NCI-H345 treated with DMSO at 0.1 percent for 48 hours (cell line): ENCODE measurements around the gene ERCC6L2.

Source experiments
- DNase-seq: peaks from one replicate; lab custom pipeline; 2025; ENCODE audit not compliant: unreplicated experiment; lab: John Stamatoyannopoulos, UW

The ERCC6L2 gene

DNA sequence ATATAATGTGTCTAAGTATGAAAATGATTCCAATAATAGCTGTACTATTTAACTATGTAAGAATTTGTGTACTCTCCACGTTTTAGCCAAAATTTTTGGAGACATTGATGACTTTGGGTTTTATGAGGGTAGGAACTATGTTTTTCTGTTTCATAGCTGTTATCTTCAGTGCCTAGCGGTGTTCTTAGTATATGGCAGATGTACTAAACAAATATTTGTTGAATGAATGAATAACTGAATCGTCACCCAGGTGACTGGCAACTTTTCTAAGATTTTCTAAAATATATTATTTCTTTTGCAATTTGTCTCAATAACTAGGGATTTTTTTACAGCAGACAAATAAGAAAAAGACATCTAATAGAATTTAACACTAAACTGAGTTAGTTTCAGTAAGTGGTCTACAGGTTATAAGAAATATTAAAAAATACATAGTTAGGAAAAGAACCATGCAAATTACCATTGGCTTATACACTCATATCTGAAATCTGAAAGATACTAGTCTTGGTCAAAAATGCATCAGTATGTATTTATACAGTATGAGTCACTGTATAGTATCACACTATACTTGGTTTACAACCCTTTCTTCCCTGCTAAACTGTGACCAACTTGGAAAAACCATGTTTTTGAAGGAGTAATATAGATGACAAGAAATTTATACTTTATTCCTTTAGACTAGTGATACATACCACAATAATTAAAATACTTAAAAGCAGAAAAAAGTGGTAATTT is 10.5 kb upstream of the ERCC6L2 start:
- DNase-seq = no peak

DNA sequence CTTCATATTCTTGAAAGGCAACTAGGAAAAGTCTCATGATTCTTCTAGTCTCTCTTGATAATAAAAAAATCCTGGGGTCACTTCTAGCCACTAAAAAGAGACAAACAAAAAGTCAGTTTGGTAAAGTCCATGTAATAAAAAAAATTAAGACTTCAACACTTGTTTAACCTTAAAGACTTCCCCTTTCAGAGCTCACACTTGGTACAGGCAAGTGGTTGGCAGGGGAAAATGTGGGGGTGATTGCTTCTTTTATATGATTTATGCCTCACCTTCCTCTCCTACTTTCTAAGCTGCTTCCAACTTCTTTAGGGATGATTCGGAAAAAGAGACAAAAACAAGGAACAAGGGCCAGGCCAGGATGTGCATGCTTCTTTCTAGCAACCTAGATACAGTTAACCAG is 5.1 kb upstream of the ERCC6L2 start:
- DNase-seq = no peak

GRCh38 chr9:95870906-95871305 is 4.6 kb upstream of the ERCC6L2 start:
- no peak for DNase-seq

- DNase-seq = no peak
These were observed 1.0 kb upstream of the ERCC6L2 start for GRCh38 chr9:95874303-95874988.

DNA sequence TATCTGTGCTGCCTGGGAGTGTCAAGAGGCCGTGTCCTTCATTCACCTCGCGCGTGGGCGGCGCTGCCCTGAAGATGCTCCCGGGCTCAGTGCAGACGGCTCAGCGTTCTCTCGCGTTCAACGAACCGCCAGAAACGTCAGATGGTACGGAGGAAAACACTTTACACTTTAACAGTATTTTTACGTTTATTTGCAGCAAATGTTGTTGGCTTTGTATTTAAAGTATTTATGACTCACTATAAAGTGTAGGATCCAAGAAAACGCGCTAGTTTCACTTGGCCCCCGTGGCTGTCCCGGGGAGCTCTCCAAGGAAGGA is 544 bp upstream of the ERCC6L2 start:
- no peak for DNase-seq

GRCh38 chr9:95876138-95876444 is 600 bp downstream of the ERCC6L2 start:
- no peak for DNase-seq

DNA sequence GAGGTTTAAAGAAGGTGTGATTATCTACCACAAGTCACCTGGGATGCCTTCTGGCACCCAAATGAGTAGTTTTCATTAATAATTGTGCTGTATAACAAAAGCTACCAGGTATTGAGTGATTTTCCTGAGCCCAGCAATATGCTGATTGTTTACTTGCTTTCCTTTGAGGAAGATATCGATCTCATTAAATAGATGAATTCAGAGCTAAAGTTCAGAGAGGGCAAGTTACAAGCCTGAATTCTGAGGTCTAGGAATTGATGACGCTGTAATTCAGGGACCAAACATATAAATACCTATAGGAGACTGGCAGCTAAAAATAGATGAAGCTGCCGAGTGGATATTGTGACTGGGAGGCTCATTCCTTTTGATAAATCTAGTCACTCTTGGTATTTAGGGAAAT is 1.1 kb downstream of the ERCC6L2 start:
- DNase-seq = no peak

- DNase-seq = no peak
These were observed 2.5 kb downstream of the ERCC6L2 start for GRCh38 chr9:95877984-95878383.

GRCh38 chr9:95879591-95879990 is 4.1 kb downstream of the ERCC6L2 start:
- no peak for DNase-seq

- DNase-seq = no peak
These were observed 4.7 kb downstream of the ERCC6L2 start for GRCh38 chr9:95880021-95880690.

DNA sequence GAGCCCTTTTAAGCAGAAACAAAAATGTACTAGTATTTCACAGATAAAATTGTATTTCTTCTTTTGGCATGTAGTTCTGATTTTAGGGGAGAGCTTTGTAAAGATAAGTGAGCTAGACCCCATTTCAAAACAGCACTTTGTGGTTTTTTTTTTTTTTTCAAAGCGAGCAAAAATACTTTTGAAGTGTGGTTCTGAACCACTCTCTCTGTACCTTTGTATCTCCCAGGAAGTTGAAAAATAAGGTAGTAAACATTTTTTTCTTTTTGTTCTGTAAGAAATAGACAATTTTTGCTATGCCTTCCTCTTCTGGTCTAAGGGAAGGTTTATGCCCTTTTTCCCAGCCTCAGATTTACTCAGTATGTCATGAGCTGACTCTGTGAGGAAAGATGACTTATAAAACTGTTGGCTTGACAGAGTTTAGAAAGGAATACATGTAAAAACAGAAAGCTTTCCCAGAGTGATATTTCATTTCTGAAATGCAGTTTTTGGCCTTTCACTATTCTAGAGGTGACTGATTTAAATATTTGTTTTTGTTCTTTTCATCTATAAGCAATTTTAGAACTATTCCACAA is 12.5 kb downstream of the ERCC6L2 start:
- DNase-seq = no peak

DNA sequence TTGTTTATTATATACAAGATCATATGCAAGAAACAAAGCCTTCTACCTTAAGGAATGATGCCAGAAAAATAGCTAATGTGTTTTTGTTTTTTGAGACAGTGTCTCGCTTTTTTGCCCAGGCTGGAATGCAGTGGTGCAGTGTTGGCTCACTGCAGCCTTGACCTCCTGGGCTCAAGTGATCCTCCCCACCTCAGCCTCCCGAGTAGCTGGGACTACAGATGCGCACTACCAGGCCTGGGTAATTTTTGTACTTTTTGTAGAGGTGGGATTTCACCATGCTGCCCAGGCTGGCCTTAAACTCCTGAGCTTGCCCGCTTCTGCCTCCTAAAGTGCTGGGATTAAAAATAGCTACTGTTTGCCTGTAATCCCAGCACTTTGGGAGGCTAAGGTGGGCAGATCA is 15.1 kb downstream of the ERCC6L2 start:
- no peak for DNase-seq

DNA sequence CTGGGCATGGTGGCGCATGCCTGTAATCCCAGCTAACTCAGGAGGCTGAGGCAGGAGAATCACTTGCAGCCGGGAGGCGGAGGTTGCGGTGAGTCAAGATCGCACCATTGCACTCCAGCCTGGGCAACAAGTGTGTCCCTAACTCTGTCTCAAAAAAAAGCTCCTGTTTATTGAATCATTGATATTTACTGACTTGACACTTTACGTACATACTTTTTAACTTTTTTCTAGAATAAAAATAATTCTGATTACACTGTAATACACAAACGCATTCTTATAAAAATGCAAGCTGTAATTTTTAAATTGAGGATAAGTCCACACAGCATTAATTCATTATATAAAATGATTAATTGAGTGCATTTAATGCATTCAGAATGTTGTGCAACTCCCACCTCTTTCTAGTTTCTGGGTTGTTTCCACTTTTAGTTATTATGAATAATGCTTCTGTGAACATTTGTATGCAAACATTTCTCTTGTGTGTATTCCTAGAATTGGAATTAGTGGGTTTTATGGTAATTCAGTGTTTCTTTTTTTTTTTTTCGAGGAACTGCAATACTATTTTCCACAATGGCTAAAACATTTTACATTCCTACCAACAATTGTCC is 15.7 kb downstream of the ERCC6L2 start:
- DNase-seq = no peak

DNA sequence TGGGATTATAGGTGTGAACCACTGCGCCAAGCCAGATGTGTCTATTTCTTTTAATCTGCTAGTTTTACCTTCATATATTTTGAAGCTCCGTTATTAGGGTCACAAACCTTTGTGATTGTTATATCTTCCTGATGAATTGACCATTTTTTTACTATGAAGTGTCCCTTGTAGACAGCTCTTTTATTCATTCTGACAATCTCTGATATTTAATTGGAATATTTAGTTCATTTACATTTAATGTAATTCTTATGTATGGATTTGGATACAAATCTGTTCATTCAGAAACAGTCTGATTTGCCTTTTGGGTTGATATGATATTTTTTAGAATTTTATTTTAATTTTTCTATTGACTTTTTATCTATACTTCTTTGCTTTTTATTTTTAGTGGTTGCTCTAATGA is 17.2 kb downstream of the ERCC6L2 start:
- no peak for DNase-seq

DNA sequence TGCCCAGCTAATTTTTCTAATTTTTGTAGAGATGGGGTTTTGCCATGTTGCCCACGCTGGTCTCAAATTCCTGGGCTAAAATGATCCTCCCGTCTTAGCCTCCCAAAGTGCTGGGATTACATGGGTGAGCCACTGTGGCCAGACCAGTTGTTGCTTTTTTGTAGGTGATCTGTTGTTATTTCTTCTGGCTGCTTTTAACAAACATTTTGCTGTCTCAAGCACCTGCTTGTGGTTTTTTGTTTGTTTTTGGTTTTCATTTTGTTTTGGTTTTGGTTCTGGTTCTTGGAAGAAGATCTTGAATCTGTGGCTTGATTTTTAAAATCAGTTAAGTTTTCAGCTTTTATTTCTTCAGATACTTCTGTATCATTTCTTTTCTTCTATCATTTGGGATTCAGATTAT is 21.1 kb downstream of the ERCC6L2 start:
- DNase-seq = no peak

GRCh38 chr9:95901506-95901905 is 26.0 kb downstream of the ERCC6L2 start:
- DNase-seq = no peak

DNA sequence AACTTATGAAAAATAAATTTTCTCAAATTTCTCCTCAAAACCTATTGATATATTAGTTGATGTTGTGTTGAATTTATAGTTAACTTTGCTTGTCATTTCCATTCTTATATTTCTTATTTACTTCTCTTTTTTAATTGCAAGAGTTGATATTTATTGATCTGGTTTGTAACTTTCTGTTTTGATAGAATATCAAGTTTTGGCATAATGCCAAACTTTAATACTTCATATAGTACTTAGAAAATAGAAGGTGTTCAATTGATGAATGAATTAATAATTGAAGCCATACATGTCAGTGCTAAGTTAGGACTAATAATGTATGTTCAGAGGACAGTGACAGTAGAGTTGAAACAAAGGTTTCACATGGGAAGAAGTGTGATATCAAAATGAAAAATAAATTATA is 27.9 kb downstream of the ERCC6L2 start:
- DNase-seq = no peak

GRCh38 chr9:95907794-95908193 is 32.3 kb downstream of the ERCC6L2 start:
- DNase-seq = no peak

GRCh38 chr9:95910023-95910707 is 34.7 kb downstream of the ERCC6L2 start:
- DNase-seq = no peak

GRCh38 chr9:95910770-95911340 is 35.4 kb downstream of the ERCC6L2 start:
- no peak for DNase-seq

DNA sequence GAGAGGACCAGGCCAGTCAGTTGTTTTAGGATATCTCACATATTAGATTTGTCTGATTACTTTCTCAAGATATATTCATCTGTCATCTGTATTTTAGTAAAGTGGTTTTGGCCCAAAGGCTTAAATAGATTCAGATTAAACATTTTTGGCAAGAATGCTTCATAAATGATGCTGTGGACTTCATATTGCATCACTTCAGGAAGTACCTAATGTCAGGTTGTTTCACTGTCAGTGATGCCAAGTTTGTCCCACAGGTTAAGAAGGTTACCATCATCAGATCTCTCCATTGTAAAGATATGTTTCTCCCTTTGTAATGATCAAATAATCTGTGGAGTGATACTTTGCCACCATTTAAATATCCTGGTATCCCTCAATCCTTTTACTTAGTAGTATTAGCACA is 37.3 kb downstream of the ERCC6L2 start:
- no peak for DNase-seq
